Transverse colon (tissue), 4 donors: ENCODE measurements around the gene PGLYRP3. TPM values are rescaled to one million over a fixed set of nuclear protein-coding genes. Genes with fewer than 3 reads are reported as not detected.

ENCODE experiments used
- DNase-seq: peaks from one replicate; pipeline ENCODE4 v3.0.0-alpha.2; 2019
- H3K27ac ChIP-seq, 4 donors: fragments of 200-600 bp; sonication (generic); 2 replicates each; pipeline ENCODE4 v1.5.1; 2016 to 2018; ENCODE audit warnings: inconsistent platforms in 4 of 4
- H3K27me3 ChIP-seq: fragments of 200-600 bp; sonication (generic); 2 replicates; pipeline ENCODE4 v1.5.1; 2017; ENCODE audit warnings: inconsistent platforms
- H3K36me3 ChIP-seq, 4 donors: fragments of 200-600 bp; sonication (generic); 2 replicates each; pipeline ENCODE4 v1.5.1; 2017 to 2019; ENCODE audit warnings: inconsistent platforms in 4 of 4
- H3K4me1 ChIP-seq, 4 donors: fragments of 200-600 bp; sonication (generic); 2 replicates each; pipeline ENCODE4 v1.5.1; 2017 to 2020; ENCODE audit warnings: inconsistent platforms in 4 of 4
- H3K4me3 ChIP-seq, 4 donors: fragments of 200-600 bp; sonication (generic); 1 replicate in 1 of 4; 2 replicates in 3 of 4; pipeline versions ENCODE4 v1.5.1 to v1.6.1; 2017 to 2019; ENCODE audit warnings: inconsistent platforms in 4 of 4
- H3K9me3 ChIP-seq, 2 donors: fragments of 200-600 bp; sonication (generic); 2 replicates each; pipeline ENCODE4 v1.5.1; 2017 to 2019; ENCODE audit warnings: inconsistent platforms in 2 of 2
- EP300 ChIP-seq: sonication (generic); formaldehyde crosslinking; IDR thresholded peaks from one replicate; pipeline ENCODE4 v1.6.1; 2017; ENCODE audit warnings: antibody characterized with exemption, low read depth
- POLR2A ChIP-seq: fragments of 450-650 bp; IDR thresholded peaks from one replicate; pipeline ENCODE4 v1.6.1; 2016; ENCODE audit warnings: antibody characterized with exemption, mild to moderate bottlenecking, moderate library complexity
- POLR2AphosphoS5 ChIP-seq, 3 donors: sonication (generic); formaldehyde crosslinking; IDR thresholded peaks; one replicate each; pipeline ENCODE4 v1.6.1; 2016; ENCODE audit warnings: antibody characterized with exemption in 3 of 3
- WGBS, 2 donors: methylation state at CpG; one replicate each; pipeline ENCODE4 v1.1.5; 2018; ENCODE audit warnings: low coverage in 1 of 2; 5-methylcytosine and 5-hydroxymethylcytosine counted together
- in situ Hi-C, 4 donors: fragments of 200-750 bp; cut with MboI; loops; one replicate each; pipeline versions ENCODE4 v1.15.0 to v1.15.1; 2017; ENCODE audit warnings: low sequenced_read_pairs in 3 of 4, low pct_ligation_motif_present in 1 of 4, low pct_unique_long_range_greater_than_20kb in 1 of 4
- intact Hi-C: fragments of 100-400 bp; cut with DNase I; formaldehyde crosslinking; loops from one replicate; pipeline ENCODE4 v1.15.1; 2023; ENCODE audit warnings: low total_unique reads
- total RNA-seq, 4 donors: library from RNA; depleted of rRNA; stranded (reverse); fragments of >200 nt; gene quantifications; one replicate each; pipeline ENCODE4 v1.1.0, GENCODE V29; 2016
- TF ChIP-seq, protein P1 (sequence below), 5 experiments: fragments of 200-600 bp in 3 of 5; fragments of 450-650 bp in 2 of 5; sonication (generic) in 3 of 5; IDR thresholded peaks; 1 replicate in 2 of 5; 2 replicates in 3 of 5; pipeline ENCODE4 v1.5.1; 2016 to 2017; ENCODE audit warnings: antibody characterized with exemption in 5 of 5, inconsistent platforms in 3 of 5, mild to moderate bottlenecking in 2 of 5, moderate library complexity in 1 of 5

PGLYRP3 gene
- total RNA-seq, 4 donors from 2014 or later, result not detected

DNA sequence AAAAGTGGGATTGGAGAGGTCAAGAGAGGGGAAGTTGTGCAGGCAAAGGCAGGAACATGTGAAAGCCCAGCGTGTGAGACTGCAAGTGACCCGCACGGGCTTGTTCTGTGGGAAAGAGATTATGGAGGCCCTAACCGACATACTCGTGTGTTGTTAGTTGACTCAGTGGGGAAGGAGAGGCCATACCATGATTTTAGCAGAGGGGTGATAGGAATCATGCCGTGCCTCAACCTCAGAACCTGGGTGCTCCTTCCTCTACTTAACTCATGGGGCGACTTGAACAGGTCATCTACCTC, 19.3 kb downstream of the PGLYRP3 start:
- Histone ChIP-seq H3K9me3 (no peaks in the 10 kb centered on the region), H3K36me3 (no peaks in the 10 kb centered on the region), H3K4me3 (no peak overlapping the region), H3K27ac (no peak overlapping the region), H3K27me3 (peaks cover 4% of the 10 kb centered on the region), H3K4me1 (no peaks in the 10 kb centered on the region)
- DNase-seq, result no peak
- 85 to 100% methylated on average over 1 to 7 of the region's 7 CpGs for WGBS, 2 donors
- TF ChIP-seq EP300, result no peak
- no peak for TF ChIP-seq POLR2AphosphoS5 (IDR thresholded peaks at IDR 0.05)
- no peak for TF ChIP-seq POLR2A
- TF ChIP-seq, protein P1, sequence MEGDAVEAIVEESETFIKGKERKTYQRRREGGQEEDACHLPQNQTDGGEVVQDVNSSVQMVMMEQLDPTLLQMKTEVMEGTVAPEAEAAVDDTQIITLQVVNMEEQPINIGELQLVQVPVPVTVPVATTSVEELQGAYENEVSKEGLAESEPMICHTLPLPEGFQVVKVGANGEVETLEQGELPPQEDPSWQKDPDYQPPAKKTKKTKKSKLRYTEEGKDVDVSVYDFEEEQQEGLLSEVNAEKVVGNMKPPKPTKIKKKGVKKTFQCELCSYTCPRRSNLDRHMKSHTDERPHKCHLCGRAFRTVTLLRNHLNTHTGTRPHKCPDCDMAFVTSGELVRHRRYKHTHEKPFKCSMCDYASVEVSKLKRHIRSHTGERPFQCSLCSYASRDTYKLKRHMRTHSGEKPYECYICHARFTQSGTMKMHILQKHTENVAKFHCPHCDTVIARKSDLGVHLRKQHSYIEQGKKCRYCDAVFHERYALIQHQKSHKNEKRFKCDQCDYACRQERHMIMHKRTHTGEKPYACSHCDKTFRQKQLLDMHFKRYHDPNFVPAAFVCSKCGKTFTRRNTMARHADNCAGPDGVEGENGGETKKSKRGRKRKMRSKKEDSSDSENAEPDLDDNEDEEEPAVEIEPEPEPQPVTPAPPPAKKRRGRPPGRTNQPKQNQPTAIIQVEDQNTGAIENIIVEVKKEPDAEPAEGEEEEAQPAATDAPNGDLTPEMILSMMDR (IDR thresholded peaks at IDR 0.05), result no peak
- in situ Hi-C loops, result no loop called here
- intact Hi-C loops, result no loop called here

DNA sequence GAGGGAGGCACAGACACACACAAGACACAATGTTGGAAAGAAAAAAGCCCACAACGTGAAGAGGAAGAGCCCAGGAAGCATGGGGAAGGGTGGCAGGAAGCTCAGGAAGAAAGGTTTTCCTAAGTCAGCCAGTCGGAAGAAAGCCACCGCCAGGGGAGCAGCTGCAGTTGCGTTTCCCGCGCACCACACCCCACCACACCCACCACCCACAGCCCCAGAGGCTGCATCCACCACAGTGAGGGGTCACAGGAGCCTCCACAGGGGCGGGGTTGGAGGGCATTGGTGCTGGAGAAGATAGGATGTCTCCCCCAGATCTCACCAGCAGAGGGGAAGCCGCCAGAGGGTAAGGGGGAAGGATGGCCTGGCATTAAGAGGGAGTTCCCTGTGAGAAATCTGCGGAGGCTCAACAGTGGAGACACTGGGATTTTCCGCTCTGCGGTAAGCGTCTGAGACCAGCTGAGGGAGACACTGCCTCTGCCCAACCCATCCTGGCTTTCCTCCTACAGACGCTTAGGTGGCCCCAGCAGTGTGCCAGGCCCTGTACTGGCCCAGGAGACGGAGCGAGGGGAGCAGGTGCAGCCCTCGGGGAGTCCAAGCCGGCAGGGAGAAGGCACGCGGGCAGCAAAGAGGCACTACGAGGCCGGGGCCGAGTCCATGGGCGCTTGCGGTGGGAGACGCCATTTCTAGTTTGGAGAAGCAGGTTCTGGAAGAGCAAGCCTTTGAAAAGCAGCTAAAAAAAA, 19.8 kb downstream of the PGLYRP3 start:
- Histone ChIP-seq H3K36me3 (no peaks in the 10 kb centered on the region), H3K27me3 (peaks cover 4% of the 10 kb centered on the region), H3K9me3 (no peaks in the 10 kb centered on the region), H3K27ac (no peak overlapping the region), H3K4me3 (no peak overlapping the region), H3K4me1 (no peaks in the 10 kb centered on the region)
- intact Hi-C loops, result no loop called here
- in situ Hi-C loops, result no loop called here
- no peak for DNase-seq
- WGBS, 2 donors, result 70 to 71% methylated on average over 2 to 25 of the region's 25 CpGs
- no peak for TF ChIP-seq POLR2A
- TF ChIP-seq, protein P1 (IDR thresholded peaks at IDR 0.05), result no peak
- TF ChIP-seq EP300, result no peak
- no peak for TF ChIP-seq POLR2AphosphoS5 (IDR thresholded peaks at IDR 0.05)

DNA sequence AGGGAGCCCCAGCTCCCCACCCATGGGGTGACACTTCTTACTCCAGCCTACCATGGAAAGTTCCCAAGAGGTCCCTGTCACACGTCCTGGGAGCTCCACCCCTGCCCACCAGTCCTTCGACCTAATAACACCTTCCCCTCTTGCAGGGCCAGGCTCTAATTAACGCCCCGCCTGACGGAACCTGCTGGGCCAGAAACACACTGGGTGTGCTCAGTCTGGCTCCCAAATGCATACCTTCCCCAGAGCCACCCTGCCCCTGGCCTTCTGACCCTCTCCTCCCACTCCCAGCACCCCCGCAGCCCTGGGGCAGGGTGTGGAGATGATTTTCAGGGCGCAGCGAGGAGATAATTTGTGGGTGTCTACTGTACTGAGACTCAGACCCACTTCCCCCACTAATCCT, 20.6 kb downstream of the PGLYRP3 start:
- DNase-seq, result no peak
- Histone ChIP-seq H3K27me3 (peaks cover 4% of the 10 kb centered on the region), H3K36me3 (no peaks in the 10 kb centered on the region), H3K27ac (no peak overlapping the region), H3K4me1 (no peaks in the 10 kb centered on the region), H3K4me3 (no peak overlapping the region), H3K9me3 (no peaks in the 10 kb centered on the region)
- TF ChIP-seq, protein P1 (IDR thresholded peaks at IDR 0.05), result no peak
- TF ChIP-seq POLR2A (no peak), POLR2AphosphoS5 (IDR thresholded peaks at IDR 0.05) (no peak), EP300 (no peak)
- in situ Hi-C loops (no loop called here), intact Hi-C loops (no loop called here)
- 54 to 61% methylated on average over 3 to 8 of the region's 8 CpGs for WGBS, 2 donors

DNA sequence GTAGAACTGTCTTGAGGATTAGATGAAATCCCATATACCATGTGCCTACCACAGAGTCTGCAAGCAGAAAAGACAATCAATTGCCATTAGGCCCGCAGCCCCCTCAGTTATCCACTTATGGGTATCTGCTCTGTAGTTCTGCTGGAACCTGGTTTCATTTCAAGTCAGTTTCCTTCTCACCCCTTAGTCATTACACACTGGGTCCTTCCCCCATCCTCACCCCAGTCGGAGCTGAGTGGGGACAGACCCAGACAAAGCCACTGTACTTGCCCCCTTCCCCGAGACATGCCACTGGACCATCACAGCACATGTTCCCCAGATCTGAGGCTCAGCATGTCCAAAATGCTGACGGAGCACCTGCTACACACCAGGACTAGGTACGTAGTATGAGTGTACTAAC, 21.2 kb downstream of the PGLYRP3 start:
- Histone ChIP-seq H3K4me1 (no peaks in the 10 kb centered on the region), H3K27ac (no peak overlapping the region), H3K9me3 (no peaks in the 10 kb centered on the region), H3K36me3 (no peaks in the 10 kb centered on the region), H3K4me3 (no peak overlapping the region), H3K27me3 (peaks cover 4% of the 10 kb centered on the region)
- DNase-seq, result no peak
- WGBS, 2 donors, result 70 to 74% methylated on average over 5 of the region's 5 CpGs
- TF ChIP-seq, protein P1 (IDR thresholded peaks at IDR 0.05), result no peak
- TF ChIP-seq POLR2A, result no peak
- no peak for TF ChIP-seq POLR2AphosphoS5 (IDR thresholded peaks at IDR 0.05)
- no peak for TF ChIP-seq EP300
- intact Hi-C loops (no loop called here), in situ Hi-C loops (no loop called here)
